Cardiac atrium fibroblast (primary cell): Measurements from ENCODE around the gene STAM2. TPM values are rescaled to one million over a fixed set of nuclear protein-coding genes. Genes with fewer than 3 reads are reported as not detected.

Experiments
- total RNA-seq: library from RNA; depleted of rRNA; stranded (reverse); fragments of >200 nt; gene quantifications from 2 replicates; pipeline ENCODE4 v1.2.3, GENCODE V29; 2015

The STAM2 gene
- 22.0 and 27.4 TPM in 2 replicates for total RNA-seq

GRCh38 chr2:152175368-152176112, at the start of gene STAM2:
Gene STAM2 (minus strand): TSS chr2:152175763. CDS start chr2:152175642, 121 bp downstream.

GRCh38 chr2:152098496-152099366, 76.8 kb downstream of the STAM2 start, which contains the start of gene CACNB4:
Gene CACNB4 (minus strand): TSS chr2:152099044.

Other genes starting within 250 kb of the STAM2 start
- gene CACNB4, start 76.7 kb downstream of the STAM2 start, total RNA-seq: under 0.01 and 0.54 TPM in 2 replicates
- gene FMNL2, start 159.4 kb upstream of the STAM2 start, total RNA-seq: 12.5 and 14.8 TPM in 2 replicates